H1 (cell line): ENCODE measurements around the gene HIPK3.

Experiments used
- CBX5 ChIP-seq: fragments of 300-800, 300-1000 bp; sonication (generic); IDR thresholded peaks from 2 replicates; pipeline ENCODE4 v1.7.1; 2016; ENCODE audit warnings: antibody characterized with exemption, low read length, low read depth
- CBX8 ChIP-seq: fragments of 300-800, 300-1000 bp; sonication (generic); IDR thresholded peaks from 2 replicates; pipeline ENCODE4 v1.7.1; 2016; ENCODE audit warnings: low read depth, low read length, borderline replicate concordance
- CREB1 ChIP-seq: IDR thresholded peaks from 2 replicates; pipeline ENCODE4 v1.6.1; 2012; ENCODE audit warnings: inconsistent platforms
- CTCF ChIP-seq, 3 experiments: IDR thresholded peaks; 1 replicate in 2 of 3; 2 replicates in 1 of 3; pipeline versions ENCODE4 v1.5.1 to v1.6.1; 2011; ENCODE audit warnings: low read length in 3 of 3, mild to moderate bottlenecking in 3 of 3, inconsistent platforms in 2 of 3, low read depth in 1 of 3, moderate library complexity in 1 of 3; ENCODE audit not compliant: insufficient read depth in 1 of 3; ENCODE audit errors: control extremely low read depth in 1 of 3
- EZH2 ChIP-seq: fragments of 200-600 bp; sonication (generic); IDR thresholded peaks from 2 replicates; pipeline ENCODE4 v1.7.1; 2012; ENCODE audit warnings: low read depth, mild to moderate bottlenecking, moderate library complexity, low read length, inconsistent platforms; ENCODE audit not compliant: severe bottlenecking
- GABPA ChIP-seq: IDR thresholded peaks from 2 replicates; pipeline ENCODE4 v1.6.1; 2011; ENCODE audit warnings: mild to moderate bottlenecking, low read length, moderate library complexity, borderline replicate concordance; ENCODE audit not compliant: insufficient read depth
- HDAC2 ChIP-seq, 2 experiments: fragments of 300-600 bp in 1 of 2; sonication (generic) in 1 of 2; IDR thresholded peaks; 2 replicates each; pipeline ENCODE4 v1.6.1; 2011 to 2012; ENCODE audit warnings: low read depth in 2 of 2, low read length in 2 of 2, mild to moderate bottlenecking in 2 of 2, moderate library complexity in 2 of 2, borderline replicate concordance in 1 of 2, inconsistent platforms in 1 of 2
- POLR2A ChIP-seq, 2 experiments: IDR thresholded peaks; 1 replicate in 1 of 2; 2 replicates in 1 of 2; pipeline ENCODE4 v1.6.1; 2011; ENCODE audit warnings: low read depth in 2 of 2, low read length in 2 of 2, mild to moderate bottlenecking in 2 of 2; ENCODE audit errors: control extremely low read depth in 1 of 2
- RAD21 ChIP-seq, 2 experiments: IDR thresholded peaks in 1 of 2; conservative IDR thresholded peaks in 1 of 2; 2 replicates each; pipeline ENCODE4 v1.6.1; 2011; ENCODE audit warnings: low read depth in 2 of 2, low read length in 2 of 2, improper control_type of control experiment in 1 of 2, inconsistent platforms in 1 of 2, mild to moderate bottlenecking in 1 of 2, moderate library complexity in 1 of 2
- RFX5 ChIP-seq: IDR thresholded peaks from 2 replicates; pipeline ENCODE4 v1.6.1; 2011; ENCODE audit warnings: low read depth, low read length, improper control_type of control experiment, borderline replicate concordance
- SIN3A ChIP-seq, 2 experiments: IDR thresholded peaks in 1 of 2; conservative IDR thresholded peaks in 1 of 2; 2 replicates each; pipeline ENCODE4 v1.6.1; 2011 to 2012; ENCODE audit warnings: low read length in 2 of 2, improper control_type of control experiment in 1 of 2, low read depth in 1 of 2, mild to moderate bottlenecking in 1 of 2
- SP4 ChIP-seq: IDR thresholded peaks from 2 replicates; pipeline ENCODE4 v1.6.1; 2012; ENCODE audit warnings: low read length, inconsistent platforms
- TEAD4 ChIP-seq: IDR thresholded peaks from 2 replicates; pipeline ENCODE4 v1.6.1; 2012; ENCODE audit warnings: low read depth, low read length, inconsistent platforms, mixed read lengths
- ZNF274 ChIP-seq: IDR thresholded peaks from 2 replicates; pipeline ENCODE4 v1.7.0; 2012; ENCODE audit warnings: low read length, borderline replicate concordance; ENCODE audit errors: extremely low read depth

- no peak for TF ChIP-seq EZH2
- TF ChIP-seq CREB1, result no peak
- TF ChIP-seq CBX8, result no peak
- TF ChIP-seq POLR2A (IDR thresholded peaks at IDR 0.05; ENCODE audit: control extremely low read depth in 1 of 2, low read depth in 2 of 2, low read length in 2 of 2), result no peak
- TF ChIP-seq CTCF (IDR thresholded peaks at IDR 0.05; ENCODE audit: control extremely low read depth in 1 of 3, insufficient read depth in 1 of 3, low read depth in 1 of 3, low read length in 3 of 3), result no peak
- TF ChIP-seq SIN3A (conservative IDR thresholded peaks at IDR 0.05 in 1 of 2, IDR thresholded peaks at IDR 0.05 in 1 of 2; ENCODE audit: low read depth in 1 of 2, low read length in 2 of 2), result no peak
- TF ChIP-seq RAD21 (IDR thresholded peaks at IDR 0.05 in 1 of 2, conservative IDR thresholded peaks at IDR 0.05 in 1 of 2; ENCODE audit: low read depth in 2 of 2, low read length in 2 of 2), result no peak
- no peak for TF ChIP-seq GABPA
- no peak for TF ChIP-seq TEAD4
- TF ChIP-seq ZNF274, result no peak
- TF ChIP-seq RFX5, result no peak
- no peak for TF ChIP-seq SP4
- no peak for TF ChIP-seq HDAC2 (IDR thresholded peaks at IDR 0.05; ENCODE audit: borderline replicate concordance in 1 of 2, low read depth in 2 of 2, low read length in 2 of 2)
- TF ChIP-seq CBX5, result no peak
These were observed 134.0 kb downstream of the HIPK3 start for GRCh38 chr11:33390944-33391892.
